K562 treated with DMSO at 1 percent for 48 hours (cell line): ENCODE measurements around the gene LHPP. TPM values are rescaled to one million over a fixed set of nuclear protein-coding genes. Genes with fewer than 3 reads are reported as not detected.

Experiments
- total RNA-seq: library from RNA; unstranded; fragments of 300-600 nt; gene quantifications from 2 replicates; pipeline ENCODE4 v1.2.3, GENCODE V29; 2022; ENCODE audit warnings: low replicate concordance; ENCODE audit errors: extremely low read depth

The LHPP gene
- not detected in 2 replicates for total RNA-seq

GRCh38 chr10:124461642-124462347, at the start of gene LHPP:
Gene LHPP, plus strand, starts transcription at chr10:124461823. Its CDS starts 40 bp downstream, at chr10:124461863.

GRCh38 chr10:124418726-124419501, 42.7 kb upstream of the LHPP start, which contains the start of gene OAT:
Gene OAT, minus strand, starts transcription at chr10:124418923. Its CDS starts 6,752 bp downstream, at chr10:124412171.

GRCh38 chr10:124450012-124450782, 11.4 kb upstream of the LHPP start, which contains the start of gene NKX1-2:
Gene NKX1-2, minus strand, starts transcription at chr10:124450035. Its CDS starts 92 bp downstream, at chr10:124449943.

Other genes starting within 250 kb of the LHPP start
- not detected in 2 replicates for gene OAT, start 42.9 kb upstream of the LHPP start, total RNA-seq
- not detected in 2 replicates for gene NKX1-2, start 11.8 kb upstream of the LHPP start, total RNA-seq